Endothelial cell of umbilical vein (primary cell): Measurements from ENCODE around the gene CAMKMT. TPM values are rescaled to one million over a fixed set of nuclear protein-coding genes. Genes with fewer than 3 reads are reported as not detected.

ENCODE experiments used
- BruUV-seq: library from RNA; stranded (reverse); fragments of 400-500 nt; replicated peaks from 2 replicates; lab custom pipeline; 2021; lab: Mats Ljungman, UMichigan
- CTCF ChIA-PET: fragments of 300-600, 350-600 bp; sonication (Branson Sonifier 250); formaldehyde crosslinking; loops from one replicate; lab custom pipeline; 2021; ENCODE audit warnings: antibody characterized with exemption, inconsistent platforms; lab: Charles Lee
- POLR2A ChIA-PET: fragments of 300-600, 350-600 bp; sonication (Branson Sonifier 250); formaldehyde crosslinking; loops from one replicate; lab custom pipeline; 2021; ENCODE audit warnings: antibody characterized with exemption, inconsistent platforms; lab: Charles Lee
- DNase-seq: peaks from one replicate; pipeline ENCODE4 v3.0.0-alpha.2; 2011; ENCODE audit warnings: low read depth, low spot score
- FAIRE-seq: peaks from 2 replicates; lab custom pipeline; 2011; peaks lifted over from hg19 to GRCh38; lab: Jason Lieb, UNC
- H2AFZ ChIP-seq: 2 replicates; pipeline ENCODE4 v1.6.0; 2012; ENCODE audit warnings: low read depth, low read length, control low read depth, inconsistent platforms
- H3K27ac ChIP-seq: 2 replicates; pipeline ENCODE4 v1.5.1; 2011; ENCODE audit warnings: low read depth, mild to moderate bottlenecking, control low read depth, low read length, moderate library complexity; ENCODE audit not compliant: insufficient read depth
- H3K27me3 ChIP-seq, 2 experiments: 2 replicates each; pipeline versions ENCODE4 v1.6.0 to v1.6.1; 2011; ENCODE audit warnings: low read length in 2 of 2, mixed read lengths in 1 of 2; ENCODE audit not compliant: control insufficient read depth in 2 of 2, insufficient read depth in 2 of 2
- H3K36me3 ChIP-seq, 2 experiments: 2 replicates in 1 of 2; 3 replicates in 1 of 2; pipeline ENCODE4 v1.5.1; 2011; ENCODE audit warnings: low read length in 2 of 2, mild to moderate bottlenecking in 1 of 2, moderate library complexity in 1 of 2; ENCODE audit not compliant: control insufficient read depth in 2 of 2, insufficient read depth in 2 of 2; ENCODE audit errors: extremely low read depth in 1 of 2
- H3K4me1 ChIP-seq: 3 replicates; pipeline ENCODE4 v1.5.1; 2011; ENCODE audit warnings: mild to moderate bottlenecking, low read length; ENCODE audit not compliant: control insufficient read depth, insufficient read depth; ENCODE audit errors: extremely low read depth
- H3K4me2 ChIP-seq: 2 replicates; pipeline ENCODE4 v1.6.1; 2011; ENCODE audit warnings: low read length, control low read depth, mixed read lengths; ENCODE audit not compliant: insufficient read depth
- H3K4me3 ChIP-seq, 3 experiments: fragments of 200-600 bp in 1 of 3; sonication (generic), shearing (Covaris generic) in 1 of 3; replicated peaks in 1 of 3; 2 replicates each; pipeline ENCODE4 v1.5.1; 2011 to 2016; ENCODE audit warnings: control low read depth in 3 of 3, low read length in 3 of 3, mild to moderate bottlenecking in 2 of 3, inconsistent platforms in 1 of 3, low read depth in 1 of 3, moderate library complexity in 1 of 3; ENCODE audit not compliant: insufficient read depth in 1 of 3
- H3K79me2 ChIP-seq: 2 replicates; pipeline ENCODE4 v1.6.0; 2012; ENCODE audit warnings: low read length, inconsistent platforms; ENCODE audit not compliant: control insufficient read depth, insufficient read depth
- H3K9ac ChIP-seq: replicated peaks from 2 replicates; pipeline ENCODE3; 2011; ENCODE audit warnings: low read length, control low read depth; ENCODE audit not compliant: insufficient read depth; ENCODE audit errors: extremely low read depth
- H3K9me1 ChIP-seq: replicated peaks from 3 replicates; pipeline ENCODE4 v1.6.0; 2011; ENCODE audit warnings: mild to moderate bottlenecking, low read length; ENCODE audit not compliant: control insufficient read depth, insufficient read depth; ENCODE audit errors: extremely low read depth
- H3K9me3 ChIP-seq: replicated peaks from 2 replicates; pipeline ENCODE4 v1.5.1; 2012; ENCODE audit warnings: low read length, inconsistent platforms; ENCODE audit not compliant: control insufficient read depth, insufficient read depth
- H4K20me1 ChIP-seq: replicated peaks from 2 replicates; pipeline ENCODE3; 2011; ENCODE audit warnings: mild to moderate bottlenecking, low read length; ENCODE audit not compliant: control insufficient read depth, insufficient read depth; ENCODE audit errors: extremely low read depth
- CTCF ChIP-seq, 2 donors: IDR thresholded peaks; 1 replicate in 1 of 2; 2 replicates in 1 of 2; pipeline ENCODE4 v1.5.1; 2011; ENCODE audit warnings: low read length in 2 of 2, mild to moderate bottlenecking in 2 of 2, moderate library complexity in 2 of 2, control low read depth in 1 of 2, inconsistent platforms in 1 of 2, low read depth in 1 of 2; ENCODE audit not compliant: insufficient read depth in 1 of 2; ENCODE audit errors: extremely low read depth in 1 of 2
- EZH2 ChIP-seq: IDR thresholded peaks from 2 replicates; pipeline ENCODE4 v1.6.1; 2012; ENCODE audit warnings: borderline replicate concordance, low read depth, mild to moderate bottlenecking, moderate library complexity, low read length, inconsistent platforms; ENCODE audit not compliant: severe bottlenecking
- FOS ChIP-seq: IDR thresholded peaks from 2 replicates; pipeline ENCODE4 v1.6.1; 2011; ENCODE audit warnings: mild to moderate bottlenecking, low read length, moderate library complexity, borderline replicate concordance; ENCODE audit not compliant: insufficient read depth
- GATA2 ChIP-seq: IDR thresholded peaks from 2 replicates; pipeline ENCODE4 v1.7.0; 2011; ENCODE audit warnings: low read depth, mild to moderate bottlenecking, moderate library complexity, mixed read lengths, low read length; ENCODE audit not compliant: insufficient read length, insufficient read depth
- JUN ChIP-seq: IDR thresholded peaks from 2 replicates; pipeline ENCODE4 v1.6.1; 2011; ENCODE audit warnings: borderline replicate concordance, low read depth; ENCODE audit not compliant: insufficient read length, insufficient read depth
- MAX ChIP-seq: IDR thresholded peaks from 2 replicates; pipeline ENCODE4 v1.6.1; 2011; ENCODE audit not compliant: insufficient read depth, insufficient read length
- MYC ChIP-seq: IDR thresholded peaks from one replicate; pipeline ENCODE4 v1.6.1; 2011; ENCODE audit warnings: mild to moderate bottlenecking, low read depth, low read length
- POLR2A ChIP-seq: IDR thresholded peaks from 2 replicates; pipeline ENCODE4 v1.6.1; 2012; ENCODE audit warnings: low read depth, mild to moderate bottlenecking, control low read depth, low read length
- POLR2AphosphoS5 ChIP-seq: IDR thresholded peaks from 2 replicates; pipeline ENCODE4 v1.6.1; 2012; ENCODE audit warnings: low read depth, mild to moderate bottlenecking, control low read depth, low read length, moderate library complexity; ENCODE audit not compliant: insufficient read depth
- dilution Hi-C: fragments of 300-500 bp; cut with MboI; formaldehyde crosslinking; loops from one replicate; pipeline ENCODE4 v1.15.0; 2019; ENCODE audit warnings: low sequenced_read_pairs; ENCODE audit not compliant: extremely low pct_ligation_motif_present
- intact Hi-C: fragments of 100-400 bp; cut with micrococcal nuclease; formaldehyde crosslinking; loops from one replicate; pipeline ENCODE4 v1.10.0; 2022
- polyA plus RNA-seq, 4 experiments: library from polyadenylated mRNA; depleted of rRNA in 3 of 4; stranded (reverse) in 3 of 4; unstranded in 1 of 4; fragments of >200 nt; gene quantifications; 2 replicates each; pipeline versions ENCODE4 v1.2.1 to v1.2.3, GENCODE V29; 2011 to 2012; ENCODE audit warnings: missing spikeins in 1 of 4
- total RNA-seq: library from RNA; stranded (reverse); gene quantifications from 2 replicates; pipeline ENCODE4 v1.2.3, GENCODE V29; 2021

CAMKMT gene
- total and polyA plus RNA-seq, 2 donors (not counting 3 experiments of a cell fraction or from before 2014, with no cell fraction given) = 4.1 to 10.7 TPM

- Histone ChIP-seq H3K36me3 (no peaks in the 10 kb centered on the region), H4K20me1 (no peaks in the 10 kb centered on the region), H3K4me2 (no peak overlapping the region), H3K4me1 (no peaks in the 10 kb centered on the region), H3K4me3 (no peak overlapping the region), H2AFZ (no peak overlapping the region), H3K9me1 (no peaks in the 10 kb centered on the region), H3K9me3 (no peaks in the 10 kb centered on the region), H3K9ac (no peak overlapping the region), H3K79me2 (no peaks in the 10 kb centered on the region), H3K27me3 (peaks cover 7 to 10% of the 10 kb centered on the region in 2 experiments), H3K27ac (no peak overlapping the region)
- dilution Hi-C loops (no loop called here), intact Hi-C loops (no loop called here)
- CTCF ChIA-PET = interaction anchor here (0.7 to 1.1 kb wide), 2 partner anchors 25 to 298 kb away, joined by 3 to 4 read pairs; no protein-coding TSS in a partner anchor
- no TSS peak for BruUV-seq
- POLR2A ChIA-PET = no interaction called here
- DNase-seq = no peak
- TF ChIP-seq FOS (no peak), JUN (no peak), CTCF (IDR thresholded peaks at IDR 0.05; ENCODE audit: extremely low read depth in 1 of 2, insufficient read depth in 1 of 2, low read depth in 1 of 2, low read length in 2 of 2) (no peak), POLR2AphosphoS5 (no peak), GATA2 (no peak)
- FAIRE-seq = no peak
These were observed 415.8 kb downstream of the CAMKMT start for GRCh38 chr2:44777537-44777936.

- Histone ChIP-seq H3K27me3 (peaks cover 7 to 10% of the 10 kb centered on the region in 2 experiments), H3K9me3 (no peaks in the 10 kb centered on the region), H3K9me1 (no peaks in the 10 kb centered on the region), H3K4me3 (no peak overlapping the region), H3K79me2 (no peaks in the 10 kb centered on the region), H4K20me1 (no peaks in the 10 kb centered on the region), H3K4me2 (no peak overlapping the region), H3K36me3 (no peaks in the 10 kb centered on the region), H3K9ac (no peak overlapping the region), H2AFZ (no peak overlapping the region), H3K27ac (no peak overlapping the region), H3K4me1 (no peaks in the 10 kb centered on the region)
- no peak for DNase-seq
- CTCF ChIA-PET = interaction anchor here (2.9 kb wide), 1 partner anchor 299 kb away, joined by 10 read pairs; no protein-coding TSS in a partner anchor
- TF ChIP-seq CTCF (IDR thresholded peaks at IDR 0.05; ENCODE audit: extremely low read depth in 1 of 2, insufficient read depth in 1 of 2, low read depth in 1 of 2, low read length in 2 of 2) = no peak
- TF ChIP-seq MAX = no peak
- no peak for TF ChIP-seq JUN
- no peak for TF ChIP-seq POLR2AphosphoS5
- no peak for TF ChIP-seq MYC
- no peak for TF ChIP-seq EZH2
- TF ChIP-seq POLR2A = no peak
- no peak for TF ChIP-seq GATA2
- no peak for TF ChIP-seq FOS
- intact Hi-C loops (no loop called here), dilution Hi-C loops (no loop called here)
- FAIRE-seq = no peak
- no TSS peak for BruUV-seq
- POLR2A ChIA-PET = no interaction called here
These were observed 416.5 kb downstream of the CAMKMT start for GRCh38 chr2:44778221-44778654.
